ENCODE data around the gene ATP6V1C2. TPM values are rescaled to one million over a fixed set of nuclear protein-coding genes. Genes with fewer than 3 reads are reported as not detected.

ATP6V1C2 gene
- total and polyA plus RNA-seq, 4 donors: 0.13 to 2.5 (median 1.1) TPM

DNA sequence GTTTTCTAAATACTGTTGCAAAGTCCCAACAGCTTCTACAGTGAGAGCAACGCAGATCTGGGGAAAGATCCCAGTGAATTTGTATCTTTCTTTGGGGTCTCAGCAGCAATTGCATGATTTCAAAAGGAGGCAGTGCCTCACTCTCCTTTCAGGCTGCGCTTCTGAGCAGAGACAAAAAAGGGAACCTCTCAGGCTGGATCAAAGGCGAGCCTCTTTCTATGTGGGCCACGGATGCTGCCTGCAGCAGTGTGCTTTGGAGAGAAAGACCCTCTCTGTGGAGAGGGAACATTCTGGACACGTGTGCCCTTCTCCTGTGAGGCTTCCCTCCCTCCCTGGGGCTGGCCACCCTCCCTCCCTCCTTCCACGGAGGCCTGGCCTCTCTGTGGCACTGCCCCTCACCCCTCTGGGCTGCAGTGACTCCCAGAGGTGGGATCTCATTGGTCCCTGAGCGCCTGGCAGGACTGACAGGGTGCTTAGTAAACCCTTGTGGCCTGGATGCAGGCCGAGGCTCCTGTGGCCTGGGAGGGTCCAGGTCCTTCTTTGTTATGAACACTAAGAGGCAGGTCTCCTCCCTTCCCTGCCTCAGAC lies 112.7 kb downstream of the ATP6V1C2 start:
- no peak for ATAC-seq (ENCODE audit: low FRiP score)
- Histone ChIP-seq H3K4me1 (ENCODE audit: control insufficient read depth in 1 of 2, insufficient read depth in 2 of 2, low read length in 2 of 2) (no peaks in the 10 kb centered on the region), H3K4me3 (ENCODE audit: low read length in 2 of 2) (no peak overlapping the region), H3K36me3 (ENCODE audit: control insufficient read depth in 1 of 2, insufficient read depth in 2 of 2, low read length in 1 of 2) (no peaks in the 10 kb centered on the region), H3K27me3 (ENCODE audit: control insufficient read depth in 1 of 2, insufficient read depth in 2 of 2, low read length in 1 of 2) (no peaks in the 10 kb centered on the region), H3K9me3 (ENCODE audit: control insufficient read depth, low read length) (no peaks in the 10 kb centered on the region), H3K27ac (ENCODE audit: low read depth in 1 of 2, low read length in 2 of 2) (no peak overlapping the region)
- DNase-seq: no peak
- intact Hi-C loops (cut with DNase I): loop anchor here in 1 of 2 donors (5.0 kb wide), 1 partner anchor 288 kb away; no protein-coding TSS in a partner anchor
- WGBS, 2 donors: 77 to 79% methylated on average over 8 of the region's 8 CpGs

Other genes starting within 250 kb of the ATP6V1C2 start
- gene NOL10, start 31.7 kb upstream of the ATP6V1C2 start, total RNA-seq: 10 to 100 TPM; 20.7 to 25.1 TPM
- gene NOL10, start 31.7 kb upstream of the ATP6V1C2 start, polyA plus RNA-seq: 10 to 100 TPM; 10.0 to 10.9 TPM
- gene PDIA6, start 91.2 kb downstream of the ATP6V1C2 start, total RNA-seq: 100 to 1,000 TPM; 118 to 128 TPM
- gene PDIA6, start 91.2 kb downstream of the ATP6V1C2 start, polyA plus RNA-seq: 10 to 100 TPM; 89.4 to 92.2 TPM
- not detected for gene KCNF1, start 190.3 kb downstream of the ATP6V1C2 start, total RNA-seq
- not detected for gene KCNF1, start 190.3 kb downstream of the ATP6V1C2 start, polyA plus RNA-seq

All from aorta (tissue), 5 donors.